B cell (primary cell): ENCODE results near the gene BLOC1S1.

ENCODE experiments used
- EZH2 ChIP-seq: IDR thresholded peaks from 2 replicates; pipeline ENCODE4 v1.6.1; 2012; ENCODE audit warnings: borderline replicate concordance, low read depth, mild to moderate bottlenecking, moderate library complexity, low read length; ENCODE audit not compliant: insufficient read depth, poor library complexity, severe bottlenecking
- TF ChIP-seq, protein P1 (sequence below): fragments of 200-600 bp; IDR thresholded peaks from one replicate; pipeline ENCODE4 v1.8.0; 2022; ENCODE audit warnings: antibody characterized with exemption, mild to moderate bottlenecking

DNA sequence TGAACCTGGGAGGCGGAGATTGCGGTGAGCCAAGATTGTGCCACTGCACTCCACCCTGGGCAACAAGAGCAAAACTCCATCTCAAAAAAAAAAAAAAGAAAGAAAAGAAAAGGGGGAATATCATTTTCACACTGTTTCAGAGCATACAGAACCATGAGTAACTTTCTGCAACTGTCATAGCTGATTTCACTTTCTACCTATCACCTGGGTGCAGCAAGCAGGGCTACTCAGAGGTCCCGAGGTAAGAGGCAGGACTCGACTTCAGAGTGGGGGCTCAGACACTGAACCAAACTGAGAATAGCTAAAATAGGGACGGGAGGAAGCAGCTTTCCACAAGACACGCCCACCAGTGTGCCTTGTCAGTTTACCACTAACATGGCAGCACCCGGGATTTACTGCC lies 49.3 kb upstream of the BLOC1S1 start:
- TF ChIP-seq, protein P1, sequence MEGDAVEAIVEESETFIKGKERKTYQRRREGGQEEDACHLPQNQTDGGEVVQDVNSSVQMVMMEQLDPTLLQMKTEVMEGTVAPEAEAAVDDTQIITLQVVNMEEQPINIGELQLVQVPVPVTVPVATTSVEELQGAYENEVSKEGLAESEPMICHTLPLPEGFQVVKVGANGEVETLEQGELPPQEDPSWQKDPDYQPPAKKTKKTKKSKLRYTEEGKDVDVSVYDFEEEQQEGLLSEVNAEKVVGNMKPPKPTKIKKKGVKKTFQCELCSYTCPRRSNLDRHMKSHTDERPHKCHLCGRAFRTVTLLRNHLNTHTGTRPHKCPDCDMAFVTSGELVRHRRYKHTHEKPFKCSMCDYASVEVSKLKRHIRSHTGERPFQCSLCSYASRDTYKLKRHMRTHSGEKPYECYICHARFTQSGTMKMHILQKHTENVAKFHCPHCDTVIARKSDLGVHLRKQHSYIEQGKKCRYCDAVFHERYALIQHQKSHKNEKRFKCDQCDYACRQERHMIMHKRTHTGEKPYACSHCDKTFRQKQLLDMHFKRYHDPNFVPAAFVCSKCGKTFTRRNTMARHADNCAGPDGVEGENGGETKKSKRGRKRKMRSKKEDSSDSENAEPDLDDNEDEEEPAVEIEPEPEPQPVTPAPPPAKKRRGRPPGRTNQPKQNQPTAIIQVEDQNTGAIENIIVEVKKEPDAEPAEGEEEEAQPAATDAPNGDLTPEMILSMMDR: no peak
- no peak for TF ChIP-seq EZH2
